Endothelial cell of umbilical vein (primary cell): ENCODE data around the gene FOS. TPM values are rescaled to one million over a fixed set of nuclear protein-coding genes. Genes with fewer than 3 reads are reported as not detected.

Experiments
- Bru-seq: library from RNA; stranded (reverse); fragments of 400-500 nt; gene quantifications from one replicate; lab custom pipeline; 2021; lab: Mats Ljungman, UMichigan
- BruChase-seq, 2 experiments: library from RNA; stranded (reverse); fragments of 400-500 nt; gene quantifications; one replicate each; lab custom pipeline; 2021; lab: Mats Ljungman, UMichigan
- BruUV-seq: library from RNA; stranded (reverse); fragments of 400-500 nt; replicated peaks from 2 replicates; lab custom pipeline; 2021; lab: Mats Ljungman, UMichigan
- CTCF ChIA-PET: fragments of 300-600, 350-600 bp; sonication (Branson Sonifier 250); formaldehyde crosslinking; loops from one replicate; lab custom pipeline; 2021; ENCODE audit warnings: antibody characterized with exemption, inconsistent platforms; lab: Charles Lee
- POLR2A ChIA-PET: fragments of 300-600, 350-600 bp; sonication (Branson Sonifier 250); formaldehyde crosslinking; loops from one replicate; lab custom pipeline; 2021; ENCODE audit warnings: antibody characterized with exemption, inconsistent platforms; lab: Charles Lee
- DNase-seq: peaks from one replicate; pipeline ENCODE4 v3.0.0-alpha.2; 2011; ENCODE audit warnings: low read depth, low spot score
- FAIRE-seq: peaks from 2 replicates; lab custom pipeline; 2011; peaks lifted over from hg19 to GRCh38; lab: Jason Lieb, UNC
- H2AFZ ChIP-seq: 2 replicates; pipeline ENCODE4 v1.6.0; 2012; ENCODE audit warnings: low read depth, low read length, control low read depth, inconsistent platforms
- H3K27ac ChIP-seq: 2 replicates; pipeline ENCODE4 v1.5.1; 2011; ENCODE audit warnings: low read depth, mild to moderate bottlenecking, control low read depth, low read length, moderate library complexity; ENCODE audit not compliant: insufficient read depth
- H3K27me3 ChIP-seq, 2 experiments: 2 replicates each; pipeline versions ENCODE4 v1.6.0 to v1.6.1; 2011; ENCODE audit warnings: low read length in 2 of 2, mixed read lengths in 1 of 2; ENCODE audit not compliant: control insufficient read depth in 2 of 2, insufficient read depth in 2 of 2
- H3K36me3 ChIP-seq, 2 experiments: 2 replicates in 1 of 2; 3 replicates in 1 of 2; pipeline ENCODE4 v1.5.1; 2011; ENCODE audit warnings: low read length in 2 of 2, mild to moderate bottlenecking in 1 of 2, moderate library complexity in 1 of 2; ENCODE audit not compliant: control insufficient read depth in 2 of 2, insufficient read depth in 2 of 2; ENCODE audit errors: extremely low read depth in 1 of 2
- H3K4me1 ChIP-seq: 3 replicates; pipeline ENCODE4 v1.5.1; 2011; ENCODE audit warnings: mild to moderate bottlenecking, low read length; ENCODE audit not compliant: control insufficient read depth, insufficient read depth; ENCODE audit errors: extremely low read depth
- H3K4me2 ChIP-seq: 2 replicates; pipeline ENCODE4 v1.6.1; 2011; ENCODE audit warnings: low read length, control low read depth, mixed read lengths; ENCODE audit not compliant: insufficient read depth
- H3K4me3 ChIP-seq, 3 experiments: fragments of 200-600 bp in 1 of 3; sonication (generic), shearing (Covaris generic) in 1 of 3; replicated peaks in 1 of 3; 2 replicates each; pipeline ENCODE4 v1.5.1; 2011 to 2016; ENCODE audit warnings: control low read depth in 3 of 3, low read length in 3 of 3, mild to moderate bottlenecking in 2 of 3, inconsistent platforms in 1 of 3, low read depth in 1 of 3, moderate library complexity in 1 of 3; ENCODE audit not compliant: insufficient read depth in 1 of 3
- H3K79me2 ChIP-seq: 2 replicates; pipeline ENCODE4 v1.6.0; 2012; ENCODE audit warnings: low read length, inconsistent platforms; ENCODE audit not compliant: control insufficient read depth, insufficient read depth
- H3K9ac ChIP-seq: replicated peaks from 2 replicates; pipeline ENCODE3; 2011; ENCODE audit warnings: low read length, control low read depth; ENCODE audit not compliant: insufficient read depth; ENCODE audit errors: extremely low read depth
- H3K9me1 ChIP-seq: replicated peaks from 3 replicates; pipeline ENCODE4 v1.6.0; 2011; ENCODE audit warnings: mild to moderate bottlenecking, low read length; ENCODE audit not compliant: control insufficient read depth, insufficient read depth; ENCODE audit errors: extremely low read depth
- H3K9me3 ChIP-seq: replicated peaks from 2 replicates; pipeline ENCODE4 v1.5.1; 2012; ENCODE audit warnings: low read length, inconsistent platforms; ENCODE audit not compliant: control insufficient read depth, insufficient read depth
- H4K20me1 ChIP-seq: replicated peaks from 2 replicates; pipeline ENCODE3; 2011; ENCODE audit warnings: mild to moderate bottlenecking, low read length; ENCODE audit not compliant: control insufficient read depth, insufficient read depth; ENCODE audit errors: extremely low read depth
- GATA2 ChIP-seq: IDR thresholded peaks from 2 replicates; pipeline ENCODE4 v1.7.0; 2011; ENCODE audit warnings: low read depth, mild to moderate bottlenecking, moderate library complexity, mixed read lengths, low read length; ENCODE audit not compliant: insufficient read length, insufficient read depth
- MYC ChIP-seq: IDR thresholded peaks from one replicate; pipeline ENCODE4 v1.6.1; 2011; ENCODE audit warnings: mild to moderate bottlenecking, low read depth, low read length
- POLR2A ChIP-seq: IDR thresholded peaks from 2 replicates; pipeline ENCODE4 v1.6.1; 2012; ENCODE audit warnings: low read depth, mild to moderate bottlenecking, control low read depth, low read length
- POLR2AphosphoS5 ChIP-seq: IDR thresholded peaks from 2 replicates; pipeline ENCODE4 v1.6.1; 2012; ENCODE audit warnings: low read depth, mild to moderate bottlenecking, control low read depth, low read length, moderate library complexity; ENCODE audit not compliant: insufficient read depth
- dilution Hi-C: fragments of 300-500 bp; cut with MboI; formaldehyde crosslinking; loops from one replicate; pipeline ENCODE4 v1.15.0; 2019; ENCODE audit warnings: low sequenced_read_pairs; ENCODE audit not compliant: extremely low pct_ligation_motif_present
- intact Hi-C: fragments of 100-400 bp; cut with micrococcal nuclease; formaldehyde crosslinking; loops from one replicate; pipeline ENCODE4 v1.10.0; 2022
- long read RNA-seq: library from polyadenylated mRNA; stranded (forward); transcript quantifications from one replicate; pipeline ENCODE4 v2.0.0, GENCODE V29; 2021
- polyA minus RNA-seq, 3 experiments: library from RNA; depleted of rRNA, polyadenylated mRNA; stranded (reverse); fragments of >200 nt; gene quantifications; 1 replicate in 1 of 3; 2 replicates in 2 of 3; pipeline ENCODE4 v1.2.3, GENCODE V29; 2011
- polyA plus RNA-seq, 4 experiments: library from polyadenylated mRNA; depleted of rRNA in 3 of 4; stranded (reverse) in 3 of 4; unstranded in 1 of 4; fragments of >200 nt; gene quantifications; 2 replicates each; pipeline versions ENCODE4 v1.2.1 to v1.2.3, GENCODE V29; 2011 to 2012; ENCODE audit warnings: missing spikeins in 1 of 4
- total RNA-seq: library from RNA; stranded (reverse); gene quantifications from 2 replicates; pipeline ENCODE4 v1.2.3, GENCODE V29; 2021

Gene FOS
- total RNA-seq = 9.2 and 63.2 TPM in 2 replicates
- polyA plus RNA-seq = 41.6 and 55.6 TPM in 2 replicates
- 26.6 and 60.9 TPM in 2 replicates for polyA plus RNA-seq (2011; cell fraction: cytosol; rRNA removed)
- polyA plus RNA-seq (2011; cell fraction: nucleus; rRNA removed) = 187 and 302 TPM in 2 replicates
- 1.9 and 7.0 TPM in 2 replicates for polyA plus RNA-seq (2012)
- 38.7 and 58.4 TPM in 2 replicates for polyA minus RNA-seq
- 55.3 TPM for polyA minus RNA-seq (2011; cell fraction: cytosol; rRNA and poly(A)+ RNA removed)
- polyA minus RNA-seq (2011; cell fraction: nucleus; rRNA and poly(A)+ RNA removed) = 149 and 293 TPM in 2 replicates
- percentile 50 among the genes with signal in this experiment for Bru-seq, nascent RNA
- BruChase-seq, experiment 1, labeled RNA remaining after a 6-hour chase = percentile 50 among the genes with signal in this experiment
- BruChase-seq, experiment 2, labeled RNA remaining after a 2-hour chase = percentile 40 among the genes with signal in this experiment
- long read RNA-seq, partial matches to known transcripts = 0 of 8 reads
- long read RNA-seq, other reads (novel, unspliced or antisense) = 5 of 8 reads

DNA sequence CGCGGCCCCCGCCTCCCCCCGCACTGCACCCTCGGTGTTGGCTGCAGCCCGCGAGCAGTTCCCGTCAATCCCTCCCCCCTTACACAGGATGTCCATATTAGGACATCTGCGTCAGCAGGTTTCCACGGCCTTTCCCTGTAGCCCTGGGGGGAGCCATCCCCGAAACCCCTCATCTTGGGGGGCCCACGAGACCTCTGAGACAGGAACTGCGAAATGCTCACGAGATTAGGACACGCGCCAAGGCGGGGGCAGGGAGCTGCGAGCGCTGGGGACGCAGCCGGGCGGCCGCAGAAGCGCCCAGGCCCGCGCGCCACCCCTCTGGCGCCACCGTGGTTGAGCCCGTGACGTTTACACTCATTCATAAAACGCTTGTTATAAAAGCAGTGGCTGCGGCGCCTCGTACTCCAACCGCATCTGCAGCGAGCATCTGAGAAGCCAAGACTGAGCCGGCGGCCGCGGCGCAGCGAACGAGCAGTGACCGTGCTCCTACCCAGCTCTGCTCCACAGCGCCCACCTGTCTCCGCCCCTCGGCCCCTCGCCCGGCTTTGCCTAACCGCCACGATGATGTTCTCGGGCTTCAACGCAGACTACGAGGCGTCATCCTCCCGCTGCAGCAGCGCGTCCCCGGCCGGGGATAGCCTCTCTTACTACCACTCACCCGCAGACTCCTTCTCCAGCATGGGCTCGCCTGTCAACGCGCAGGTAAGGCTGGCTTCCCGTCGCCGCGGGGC, at the start of gene FOS:
Gene FOS, plus strand, starts transcription at position 407 of the 731 bp plus-strand sequence. Its CDS starts 155 bp downstream, at position 562.
- intact Hi-C loops (loop anchor here (1.0 kb wide), 1 partner anchor 16 kb away; no protein-coding TSS in a partner anchor), dilution Hi-C loops (loop anchor here (25.0 kb wide), 1 partner anchor 141 kb away; the partner anchor contains the start of gene NEK9)
- Histone ChIP-seq H3K9ac (peak within 1 kb of the TSS; percentile 82), H3K4me1 (peaks cover 11% of the 10 kb centered on the region), H3K79me2 (no peaks in the 10 kb centered on the region), H3K27ac (peak within 1 kb of the TSS; percentile 92), H3K9me1 (no peaks in the 10 kb centered on the region), H3K36me3 (peaks cover 0 to 9% of the 10 kb centered on the region in 2 experiments), H4K20me1 (no peaks in the 10 kb centered on the region), H3K4me3 (peak within 1 kb of the TSS; percentile 31 to 85 (median 68)), H3K9me3 (no peaks in the 10 kb centered on the region), H3K27me3 (no peaks in the 10 kb centered on the region), H2AFZ (peak within 1 kb of the TSS; percentile 80), H3K4me2 (peak within 1 kb of the TSS; percentile 85)
- BruUV-seq = no TSS peak
- POLR2A ChIA-PET = interaction anchor here (1.0 to 1.5 kb wide), 3 partner anchors 11 to 20 kb away, joined by 4 to 6 read pairs (median 5); no protein-coding TSS in a partner anchor
- TF ChIP-seq MYC (no peak), POLR2A (peak; percentile 98), GATA2 (no peak), POLR2AphosphoS5 (peak; percentile 95)
- peak; percentile 93 for DNase-seq
- FAIRE-seq = peak; percentile 92
- CTCF ChIA-PET = no interaction called here
